A673 (cell line): Measurements from ENCODE around the gene PSMF1.

ENCODE experiments used
- CTCF ChIP-seq: fragments of 300-800, 200-600 bp; sonication (generic); conservative IDR thresholded peaks from 2 replicates; pipeline ENCODE4 v1.5.1; 2017; ENCODE audit warnings: low read depth, mild to moderate bottlenecking, antibody characterized with exemption, low read length, moderate library complexity, mixed read lengths
- EZH2 ChIP-seq: fragments of 200-600 bp; sonication (generic); IDR thresholded peaks from 2 replicates; pipeline ENCODE4 v1.6.1; 2017; ENCODE audit warnings: borderline replicate concordance, low read depth, mild to moderate bottlenecking, mixed read lengths, antibody characterized with exemption, low read length; ENCODE audit not compliant: poor library complexity, severe bottlenecking

- no peak for TF ChIP-seq CTCF
- TF ChIP-seq EZH2 = no peak
Observed at GRCh38 chr20:1166948-1167720, 48.7 kb downstream of the PSMF1 start.
